GM06990 (cell line): Measurements from ENCODE around the gene TREH.
"Not testable (repeated sequence)": the region's sequence is repeated elsewhere in the genome, so short reads cannot be mapped to it uniquely, and the experiment has no call there.

Source experiments
- DNase-seq: peaks from one replicate; pipeline ENCODE4 v3.0.0-alpha.2; 2011; ENCODE audit not compliant: insufficient read length; ENCODE audit errors: extremely low read depth
- H3K27me3 ChIP-seq: replicated peaks from 2 replicates; pipeline ENCODE4 v1.6.0; 2011; ENCODE audit warnings: low read length; ENCODE audit not compliant: control insufficient read depth, insufficient read depth
- H3K36me3 ChIP-seq: 2 replicates; pipeline ENCODE4 v1.5.1; 2011; ENCODE audit warnings: low read length; ENCODE audit not compliant: control insufficient read depth, insufficient read depth
- H3K4me3 ChIP-seq: replicated peaks from 2 replicates; pipeline ENCODE4 v1.5.1; 2011; ENCODE audit warnings: low read depth, mild to moderate bottlenecking, control low read depth, low read length
- CTCF ChIP-seq: IDR thresholded peaks from 2 replicates; pipeline ENCODE4 v1.5.1; 2011; ENCODE audit warnings: low read length, control low read depth, mild to moderate bottlenecking, inconsistent platforms; ENCODE audit not compliant: insufficient read depth, poor library complexity, severe bottlenecking

Gene TREH

DNA sequence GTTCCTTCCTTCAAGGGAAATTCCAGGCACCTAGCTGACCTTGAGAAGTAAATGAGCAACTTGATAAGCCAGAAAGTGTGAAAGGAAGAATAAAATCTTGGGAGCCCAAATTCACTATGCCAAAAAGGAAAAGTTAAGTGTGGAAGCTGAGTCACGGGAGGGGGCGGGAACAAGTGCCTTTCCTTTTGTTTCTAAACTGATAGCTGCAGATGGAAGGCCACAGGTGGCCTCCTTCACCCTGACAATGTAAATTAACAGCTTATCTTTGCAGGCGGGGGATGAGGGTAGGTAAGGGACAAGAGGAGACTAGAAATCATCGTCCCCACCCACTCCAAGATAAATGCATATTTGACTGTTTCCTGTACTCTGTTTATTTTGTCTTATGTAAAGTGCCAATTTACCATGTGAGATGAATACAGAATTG lies 36.4 kb upstream of the TREH start:
- H3K4me3 ChIP-seq: peak overlapping the region; percentile 8; the same call in 1 of the 2 replicates
- TF ChIP-seq CTCF: no peak
- no peak for DNase-seq
- no peaks in the 10 kb centered on the region for H3K36me3 ChIP-seq
- H3K27me3 ChIP-seq: no peaks in the 10 kb centered on the region

DNA sequence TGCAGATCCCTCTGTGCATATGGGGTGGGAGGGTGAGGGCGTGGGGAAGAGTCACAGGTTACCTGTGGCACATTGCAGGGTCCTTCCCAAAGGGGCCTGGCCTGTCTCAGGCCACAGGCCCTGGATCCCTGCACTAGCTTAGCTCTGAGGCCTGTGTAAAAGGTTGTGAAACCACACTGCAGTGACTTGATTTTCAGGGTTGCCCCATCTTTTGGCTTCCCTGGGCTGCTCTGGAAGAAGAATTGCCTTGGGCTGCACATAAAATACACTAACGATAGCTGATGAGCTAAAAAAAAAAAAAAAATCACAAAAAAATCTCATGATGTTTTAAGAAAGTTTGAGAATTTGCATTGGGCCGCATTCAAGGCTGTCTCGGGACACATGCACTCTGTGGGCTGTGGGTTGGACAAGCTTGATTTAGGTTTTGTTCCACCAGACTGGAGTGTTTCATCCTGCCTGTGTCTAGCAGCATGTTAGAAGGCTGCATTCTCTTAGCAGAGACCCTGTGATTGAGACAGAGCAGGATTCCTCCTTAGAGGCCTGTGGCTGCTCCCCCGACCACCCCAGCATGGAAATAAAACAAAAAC lies 35.9 kb upstream of the TREH start:
- no peak for DNase-seq
- peak overlapping the region; percentile 8; the same call in 1 of the 2 replicates for H3K4me3 ChIP-seq
- TF ChIP-seq CTCF: no peak
- no peaks in the 10 kb centered on the region for H3K36me3 ChIP-seq
- no peaks in the 10 kb centered on the region for H3K27me3 ChIP-seq

GRCh38 chr11:118714816-118715215 lies 35.4 kb upstream of the TREH start:
- H3K27me3 ChIP-seq: no peaks in the 10 kb centered on the region
- no peak overlapping the region for H3K4me3 ChIP-seq
- H3K36me3 ChIP-seq: no peaks in the 10 kb centered on the region
- no peak for TF ChIP-seq CTCF
- DNase-seq: no peak

DNA sequence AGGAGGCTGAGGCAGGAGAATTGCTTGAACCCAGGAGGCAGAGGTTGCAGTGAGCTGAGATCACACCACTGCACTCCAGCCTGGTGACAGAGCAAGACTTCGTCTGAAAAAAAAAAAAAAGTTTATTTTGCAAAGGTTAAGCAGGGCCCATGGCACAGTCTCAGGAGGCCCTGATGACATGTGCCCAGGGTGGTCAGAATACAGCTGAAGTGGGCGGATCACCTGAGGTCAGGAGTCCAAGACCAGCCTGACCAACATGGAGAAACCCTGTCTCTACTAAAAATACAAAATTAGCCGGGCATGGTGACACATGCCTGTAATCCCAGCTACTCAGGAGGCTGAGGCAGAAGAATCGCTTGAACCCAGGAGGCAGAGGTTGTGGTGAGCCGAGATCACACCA lies 35.0 kb upstream of the TREH start:
- H3K4me3 ChIP-seq, DNase-seq, H3K36me3 ChIP-seq, H3K27me3 ChIP-seq: not testable (repeated sequence)

- Histone ChIP-seq H3K4me3 (no peak overlapping the region), H3K36me3 (no peaks in the 10 kb centered on the region), H3K27me3 (no peaks in the 10 kb centered on the region)
- TF ChIP-seq CTCF: no peak
- no peak for DNase-seq
Measured at GRCh38 chr11:118708296-118708695, 28.8 kb upstream of the TREH start.

GRCh38 chr11:118706546-118706825 lies 27.0 kb upstream of the TREH start:
- no peak for DNase-seq
- H3K4me3 ChIP-seq: no peak overlapping the region
- no peak for TF ChIP-seq CTCF
- no peaks in the 10 kb centered on the region for H3K27me3 ChIP-seq
- H3K36me3 ChIP-seq: no peaks in the 10 kb centered on the region
